Measurements from ENCODE around the gene PDZD2. TPM values are rescaled to one million over a fixed set of nuclear protein-coding genes. Genes with fewer than 3 reads are reported as not detected.
"Not testable (repeated sequence)": the region's sequence is repeated elsewhere in the genome, so short reads cannot be mapped to it uniquely, and the experiment has no call there.

The PDZD2 gene
- total and polyA plus RNA-seq, 2 experiments from 2014 or later = 0.21 TPM; not detected in 1

GRCh38 chr5:32072054-32072453, 433.1 kb downstream of the PDZD2 start:
- in situ Hi-C loops (cut with MboI) = loop anchor here (5.0 to 10.0 kb wide), 2 partner anchors 235 to 487 kb away; no protein-coding TSS in a partner anchor
- no peaks in the 10 kb centered on the region for H4K20me1 ChIP-seq (ENCODE audit: insufficient read depth)
- no peak overlapping the region for H2AFZ ChIP-seq
- peaks cover 14% of the 10 kb centered on the region for H3K27me3 ChIP-seq (replicated peaks; ENCODE audit: insufficient read depth)
- H3K79me2 ChIP-seq (ENCODE audit: insufficient read depth) = no peaks in the 10 kb centered on the region
- no peak for TF ChIP-seq EZH2phosphoT487 (IDR thresholded peaks at IDR 0.05; ENCODE audit: insufficient read depth, low read depth)
- TF ChIP-seq EZH2 (IDR thresholded peaks at IDR 0.05; ENCODE audit: insufficient read depth, poor library complexity, severe bottlenecking) = no peak
- H3K4me2 ChIP-seq (ENCODE audit: unreplicated experiment) = no peak overlapping the region
- no peak overlapping the region for H3K4me3 ChIP-seq
- no peak overlapping the region for H3K27ac ChIP-seq
- no peaks in the 10 kb centered on the region for H3K36me3 ChIP-seq (ENCODE audit: low read depth)
- no peaks in the 10 kb centered on the region for H3F3A ChIP-seq (ENCODE audit: insufficient read depth)
- no peaks in the 10 kb centered on the region for H3K9me2 ChIP-seq (ENCODE audit: insufficient read depth)
- DNase-seq = no peak
- no peaks in the 10 kb centered on the region for H3K9me3 ChIP-seq (ENCODE audit: low read depth)
- no peak overlapping the region for H3K9ac ChIP-seq
- no peaks in the 10 kb centered on the region for H3K4me1 ChIP-seq (ENCODE audit: insufficient read depth)
- 67 to 72% methylated on average over 14 of the region's 14 CpGs for WGBS, 2 experiments (ENCODE audit: low coverage in 1 of 2, low lambda C conversion rate in 2 of 2, missing lambda C conversion rate in 2 of 2)

DNA sequence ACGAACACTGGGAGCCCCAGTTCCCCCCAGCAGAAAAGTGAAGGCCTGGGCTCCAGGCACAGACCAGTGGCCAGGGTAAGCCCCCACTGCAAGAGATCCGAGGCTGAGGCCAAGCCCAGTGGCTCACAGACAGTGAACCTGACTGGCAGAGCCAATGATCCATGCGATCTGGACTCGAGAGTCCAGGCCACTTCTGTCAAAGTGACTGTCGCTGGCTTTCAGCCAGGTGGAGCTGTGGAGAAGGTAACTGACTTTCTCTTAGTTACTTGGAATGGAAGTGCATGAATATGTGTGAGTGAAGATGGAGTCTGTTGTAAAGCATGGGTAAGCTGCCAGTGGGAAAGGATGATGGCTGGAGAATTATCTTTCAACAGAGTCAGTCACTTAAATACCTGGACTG, 435.5 kb downstream of the PDZD2 start:
- H3F3A ChIP-seq (ENCODE audit: insufficient read depth) = no peaks in the 10 kb centered on the region
- in situ Hi-C loops (cut with MboI) = loop anchor here (5.0 to 10.0 kb wide), 2 partner anchors 237 to 490 kb away; no protein-coding TSS in a partner anchor
- no peaks in the 10 kb centered on the region for H4K20me1 ChIP-seq (ENCODE audit: insufficient read depth)
- no peak overlapping the region for H3K4me2 ChIP-seq (ENCODE audit: unreplicated experiment)
- no peaks in the 10 kb centered on the region for H3K4me1 ChIP-seq (ENCODE audit: insufficient read depth)
- no peak for DNase-seq
- no peak for TF ChIP-seq EZH2 (IDR thresholded peaks at IDR 0.05; ENCODE audit: insufficient read depth, poor library complexity, severe bottlenecking)
- TF ChIP-seq EZH2phosphoT487 (IDR thresholded peaks at IDR 0.05; ENCODE audit: insufficient read depth, low read depth) = no peak
- no peak overlapping the region for H3K4me3 ChIP-seq
- peaks cover 13% of the 10 kb centered on the region for H3K27me3 ChIP-seq (replicated peaks; ENCODE audit: insufficient read depth)
- WGBS, 2 experiments (ENCODE audit: low coverage in 1 of 2, low lambda C conversion rate in 2 of 2, missing lambda C conversion rate in 2 of 2) = 86 to 87% methylated on average over 5 of the region's 5 CpGs
- no peak overlapping the region for H2AFZ ChIP-seq
- H3K9me2 ChIP-seq (ENCODE audit: insufficient read depth) = no peaks in the 10 kb centered on the region
- H3K36me3 ChIP-seq (ENCODE audit: low read depth) = no peaks in the 10 kb centered on the region
- no peak overlapping the region for H3K27ac ChIP-seq
- no peaks in the 10 kb centered on the region for H3K79me2 ChIP-seq (ENCODE audit: insufficient read depth)
- H3K9ac ChIP-seq = no peak overlapping the region
- no peaks in the 10 kb centered on the region for H3K9me3 ChIP-seq (ENCODE audit: low read depth)

DNA sequence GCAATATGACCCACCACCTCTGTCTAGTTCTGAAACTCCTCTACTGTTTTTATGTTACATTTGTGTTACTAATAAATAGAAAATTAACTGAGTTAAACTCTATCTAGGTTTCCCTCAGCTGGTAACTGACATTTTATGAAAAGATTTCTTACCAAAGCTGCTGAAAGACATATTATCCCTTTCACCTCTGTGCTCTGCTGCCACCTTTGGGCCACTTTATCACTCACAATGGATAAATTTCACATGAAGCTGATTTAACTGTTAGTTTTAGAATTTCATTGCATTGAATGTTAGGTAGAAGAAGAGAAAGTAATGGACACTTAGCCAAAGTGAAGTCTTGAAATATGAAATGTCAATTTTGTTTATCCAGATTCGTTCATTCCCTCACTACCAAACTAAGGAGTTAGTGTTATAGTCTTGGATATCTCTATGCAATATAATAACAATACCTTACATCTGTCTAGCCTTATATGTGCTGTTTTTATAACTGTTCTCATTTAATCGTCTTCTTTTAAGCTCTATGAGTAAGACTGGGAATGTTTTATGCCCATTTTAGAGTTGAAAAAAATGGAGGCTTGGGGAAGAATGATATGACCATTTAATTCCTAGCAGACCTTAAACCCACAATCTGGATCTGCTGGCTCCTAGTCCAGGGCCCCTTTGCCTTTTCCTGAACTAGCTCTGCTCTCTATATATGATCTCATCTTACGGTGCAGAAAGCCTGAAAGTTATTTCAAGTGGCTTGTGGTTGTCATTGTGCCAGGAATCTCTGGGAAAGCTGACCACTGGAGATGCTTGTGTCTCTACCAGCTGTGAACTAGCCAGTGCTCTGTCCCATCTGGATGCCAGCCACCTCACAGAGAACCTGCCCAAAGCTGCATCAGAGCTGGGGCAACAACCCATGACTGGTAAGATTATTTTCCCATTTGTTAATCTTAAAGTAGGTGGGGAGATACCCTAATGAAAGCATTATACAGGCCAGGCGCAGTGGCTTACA, 438.1 kb downstream of the PDZD2 start:
- peak; percentile 70 for DNase-seq
- H3K4me2 ChIP-seq (ENCODE audit: unreplicated experiment) = no peak overlapping the region
- H3K4me1 ChIP-seq (ENCODE audit: insufficient read depth) = no peaks in the 10 kb centered on the region
- no peaks in the 10 kb centered on the region for H3K79me2 ChIP-seq (ENCODE audit: insufficient read depth)
- no peaks in the 10 kb centered on the region for H3F3A ChIP-seq (ENCODE audit: insufficient read depth)
- no peaks in the 10 kb centered on the region for H3K9me2 ChIP-seq (ENCODE audit: insufficient read depth)
- no peaks in the 10 kb centered on the region for H3K36me3 ChIP-seq (ENCODE audit: low read depth)
- H3K9me3 ChIP-seq (ENCODE audit: low read depth) = no peaks in the 10 kb centered on the region
- no peak overlapping the region for H3K27ac ChIP-seq
- no peak overlapping the region for H3K9ac ChIP-seq
- in situ Hi-C loops (cut with MboI) = loop anchor here (10.0 kb wide), 1 partner anchor 492 kb away; no protein-coding TSS in a partner anchor
- no peak overlapping the region for H3K4me3 ChIP-seq
- no peak overlapping the region for H2AFZ ChIP-seq
- TF ChIP-seq EZH2 (IDR thresholded peaks at IDR 0.05; ENCODE audit: insufficient read depth, poor library complexity, severe bottlenecking) (no peak), EZH2phosphoT487 (IDR thresholded peaks at IDR 0.05; ENCODE audit: insufficient read depth, low read depth) (no peak)
- H3K27me3 ChIP-seq (replicated peaks; ENCODE audit: insufficient read depth) = no peaks in the 10 kb centered on the region; the same call in none of the 2 replicates
- WGBS, 2 experiments (ENCODE audit: low coverage in 1 of 2, low lambda C conversion rate in 2 of 2, missing lambda C conversion rate in 2 of 2) = 26 to 27% methylated on average over 4 of the region's 4 CpGs
- H4K20me1 ChIP-seq (ENCODE audit: insufficient read depth) = no peaks in the 10 kb centered on the region

- not testable (repeated sequence) for H3K36me3 ChIP-seq (ENCODE audit: low read depth); H3K79me2 ChIP-seq (ENCODE audit: insufficient read depth); H3F3A ChIP-seq (ENCODE audit: insufficient read depth); H3K9me2 ChIP-seq (ENCODE audit: insufficient read depth); H3K9ac ChIP-seq; H3K4me1 ChIP-seq (ENCODE audit: insufficient read depth); H3K4me2 ChIP-seq (ENCODE audit: unreplicated experiment); H2AFZ ChIP-seq; H3K27me3 ChIP-seq (replicated peaks; ENCODE audit: insufficient read depth); DNase-seq; H3K27ac ChIP-seq; H3K9me3 ChIP-seq (ENCODE audit: low read depth); H4K20me1 ChIP-seq (ENCODE audit: insufficient read depth); H3K4me3 ChIP-seq
- 76 to 81% methylated on average over 6 of the region's 6 CpGs for WGBS, 2 experiments (ENCODE audit: low coverage in 1 of 2, low lambda C conversion rate in 2 of 2, missing lambda C conversion rate in 2 of 2)
- in situ Hi-C loops (cut with MboI) = loop anchor here (10.0 kb wide), 1 partner anchor 494 kb away; no protein-coding TSS in a partner anchor
Measured at GRCh38 chr5:32078855-32079254, 439.9 kb downstream of the PDZD2 start.

GRCh38 chr5:32080565-32080964, 441.6 kb downstream of the PDZD2 start:
- H3K9ac ChIP-seq; H3K4me2 ChIP-seq (ENCODE audit: unreplicated experiment); in situ Hi-C loops (cut with MboI); H3K36me3 ChIP-seq (ENCODE audit: low read depth); H3K9me2 ChIP-seq (ENCODE audit: insufficient read depth); H3K79me2 ChIP-seq (ENCODE audit: insufficient read depth); H3F3A ChIP-seq (ENCODE audit: insufficient read depth); H4K20me1 ChIP-seq (ENCODE audit: insufficient read depth); H3K27ac ChIP-seq; H3K9me3 ChIP-seq (ENCODE audit: low read depth); H3K4me1 ChIP-seq (ENCODE audit: insufficient read depth); H2AFZ ChIP-seq; H3K4me3 ChIP-seq; H3K27me3 ChIP-seq (replicated peaks; ENCODE audit: insufficient read depth); DNase-seq: not testable (repeated sequence)
- WGBS, 2 experiments (ENCODE audit: low coverage in 1 of 2, low lambda C conversion rate in 2 of 2, missing lambda C conversion rate in 2 of 2) = 90 to 94% methylated on average over 1 of the region's 1 CpG
